Ureter (tissue), 1 donor: Measurements from ENCODE around the gene LRP2. TPM values are rescaled to one million over a fixed set of nuclear protein-coding genes. Genes with fewer than 3 reads are reported as not detected.
"Not testable (repeated sequence)": the region's sequence is repeated elsewhere in the genome, so short reads cannot be mapped to it uniquely, and the experiment has no call there.

Source experiments
- DNase-seq: peaks from one replicate; pipeline ENCODE4 v3.0.0-alpha.2; 2020; ENCODE audit warnings: low spot score
- total RNA-seq: library from RNA; stranded (reverse); gene quantifications from one replicate; pipeline ENCODE4 v1.2.4, GENCODE V29; 2023
- donor health status: DM: yes; HTN: yes; CAD: no.

Gene LRP2
- total RNA-seq, 1 donor from 2014 or later = 0.13 TPM

DNA sequence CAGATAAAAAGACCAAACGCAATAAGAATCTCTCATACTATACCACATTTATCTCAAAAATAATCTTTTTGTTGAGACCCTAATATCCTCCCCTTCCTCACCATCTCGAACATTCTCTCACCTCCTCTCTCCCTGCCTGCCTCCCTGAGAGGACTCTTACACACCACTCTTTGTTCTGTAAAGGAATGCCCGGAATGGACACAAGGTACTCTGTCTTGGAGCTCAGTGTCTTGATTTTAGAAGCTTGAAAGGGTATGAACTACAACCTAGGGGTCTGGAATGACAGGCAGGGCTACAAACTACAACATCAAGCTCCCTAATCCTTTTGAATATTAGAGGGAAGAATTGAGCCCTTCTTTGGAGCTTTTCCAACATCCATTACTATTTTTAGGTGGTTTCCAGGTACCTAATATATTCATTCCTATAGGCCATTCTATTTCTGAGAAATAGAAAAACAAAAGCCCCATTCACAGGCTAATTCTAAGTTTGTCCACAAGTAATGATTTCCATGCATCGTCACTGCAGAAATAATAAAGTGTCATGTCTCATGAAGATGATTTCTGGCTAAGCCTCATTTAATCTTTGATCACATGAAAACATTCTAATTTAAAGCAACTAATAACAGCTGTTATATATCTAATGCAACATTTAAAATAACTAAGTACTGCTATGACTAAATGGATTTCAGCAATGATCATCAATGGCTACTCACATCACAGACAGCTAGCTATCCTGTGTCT, 60.6 kb downstream of the LRP2 start:
- DNase-seq = no peak

DNA sequence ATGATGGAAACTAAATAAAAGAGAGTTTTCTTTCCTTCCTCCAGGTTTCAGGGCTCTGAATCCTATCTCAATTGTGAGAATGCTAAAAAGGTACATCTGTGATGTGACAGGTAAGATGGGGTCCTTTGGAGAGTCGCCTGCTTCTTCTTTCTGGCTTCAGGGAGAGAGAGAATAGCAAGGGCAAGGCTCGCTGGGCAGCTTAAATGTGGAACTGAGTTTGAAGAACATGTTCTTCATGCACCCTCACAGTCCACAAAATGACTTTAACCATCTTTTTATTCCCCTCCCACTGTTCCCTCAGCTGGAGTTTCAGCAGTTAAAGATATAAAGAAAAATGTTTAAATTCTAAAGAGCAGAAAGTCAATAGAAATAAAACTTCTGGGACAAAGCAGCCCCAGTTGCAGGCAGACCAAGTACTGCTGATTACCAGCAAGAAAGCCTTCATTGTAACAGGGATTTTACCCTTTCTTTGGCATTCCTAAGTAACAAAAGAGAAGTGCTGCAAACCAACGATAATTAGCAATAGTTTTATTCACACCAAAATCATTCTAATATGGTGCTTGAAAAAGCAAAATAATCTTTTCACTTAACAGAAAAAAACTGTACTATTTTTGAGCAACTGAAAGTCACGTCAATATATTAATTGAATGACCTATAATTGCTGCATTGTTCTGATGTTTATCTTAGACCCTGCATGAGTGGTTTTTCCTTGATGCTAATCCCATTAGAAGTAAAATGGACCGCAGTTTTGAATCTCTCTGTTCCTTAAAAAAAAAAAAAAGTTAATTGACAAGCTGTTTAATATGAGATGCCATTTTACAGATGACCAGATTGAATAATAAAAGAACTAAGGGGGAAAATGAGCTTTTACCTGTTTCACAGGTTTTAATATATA, 61.5 kb downstream of the LRP2 start:
- DNase-seq = no peak

DNA sequence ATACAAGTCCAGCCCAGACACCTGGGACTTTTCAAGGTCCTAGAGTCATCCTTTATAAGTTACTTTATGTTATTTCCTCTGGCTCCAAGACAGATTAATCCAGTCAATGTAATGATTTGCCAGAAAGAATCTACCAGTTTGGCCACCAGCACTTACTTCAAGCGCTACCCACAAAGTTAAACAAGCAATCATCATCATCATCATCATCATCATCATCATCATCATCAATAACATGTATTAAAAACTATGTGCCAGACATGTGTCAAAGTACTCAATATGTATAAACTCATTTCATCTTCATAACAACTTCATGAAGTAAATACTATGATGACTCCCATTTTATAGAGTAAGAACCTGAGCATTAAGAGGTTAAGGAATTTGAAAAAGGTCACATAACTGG, 64.3 kb downstream of the LRP2 start:
- DNase-seq = no peak

DNA sequence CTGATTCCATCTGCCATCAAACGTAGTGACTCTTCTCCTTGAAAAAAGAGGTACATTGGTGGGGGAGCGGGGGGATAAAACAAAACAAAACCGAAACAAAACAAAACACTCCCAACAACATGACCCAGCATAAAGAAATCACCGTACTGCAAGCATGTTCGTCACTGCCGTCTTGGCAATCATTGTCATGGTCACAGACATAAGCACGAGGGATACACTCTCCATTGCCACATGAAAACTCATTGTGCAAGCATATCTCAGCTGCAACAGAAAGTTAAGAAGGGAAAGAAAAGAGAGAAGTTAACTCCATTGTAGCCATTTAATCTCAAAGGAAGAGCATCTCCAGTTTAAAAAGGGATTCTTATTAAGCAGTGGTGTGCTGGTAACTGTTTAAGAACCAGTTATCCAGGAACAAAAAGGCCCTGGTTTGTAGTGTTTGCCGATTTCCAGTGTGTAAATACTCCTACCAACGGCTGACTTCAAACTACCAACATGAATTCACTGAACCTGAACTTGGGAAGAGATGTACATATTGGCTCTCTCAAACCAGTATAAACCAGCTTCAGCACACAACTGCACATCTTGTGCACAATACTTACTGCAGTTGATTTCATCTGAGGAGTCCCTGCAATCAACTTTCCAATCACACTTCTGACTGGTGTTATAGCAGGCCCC, 68.2 kb downstream of the LRP2 start:
- no peak for DNase-seq

DNA sequence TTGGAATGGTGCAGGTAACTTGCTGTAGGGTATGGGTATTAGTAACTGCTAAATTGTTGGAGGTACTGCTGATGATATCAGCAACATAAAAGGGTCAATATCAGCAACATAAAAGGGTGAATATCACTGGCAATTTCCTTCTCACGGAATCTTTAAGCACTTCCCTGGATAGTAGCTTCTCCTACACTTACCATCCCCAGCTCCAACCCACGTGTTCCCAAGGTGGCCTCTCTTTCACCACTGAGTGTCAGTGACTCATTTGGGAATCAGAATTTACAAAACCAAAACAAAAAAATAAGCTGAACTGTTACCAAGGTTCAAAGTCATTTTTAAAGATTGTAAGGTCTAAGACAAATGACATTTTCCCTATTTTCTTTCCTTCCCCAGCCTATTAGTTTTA, 70.8 kb downstream of the LRP2 start:
- no peak for DNase-seq

DNA sequence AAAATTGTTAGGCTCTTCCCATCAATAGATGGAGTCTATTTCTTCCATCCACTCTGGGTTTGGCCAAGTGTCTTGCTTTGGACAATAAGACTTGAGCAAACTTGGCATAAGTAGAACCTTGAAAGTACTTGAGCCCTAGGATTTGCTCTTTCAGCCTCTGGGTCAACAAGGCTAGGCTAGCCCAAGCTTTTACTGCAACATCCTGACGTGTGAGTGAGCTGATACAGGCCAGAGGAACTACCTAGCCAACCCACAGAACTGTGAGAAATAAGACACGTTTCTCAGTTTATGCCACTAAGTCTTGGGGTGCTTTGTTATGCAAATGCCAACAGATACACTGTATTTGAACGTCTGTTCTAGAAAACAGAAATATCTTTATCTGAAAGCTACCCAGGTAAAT, 71.9 kb downstream of the LRP2 start:
- no peak for DNase-seq

DNA sequence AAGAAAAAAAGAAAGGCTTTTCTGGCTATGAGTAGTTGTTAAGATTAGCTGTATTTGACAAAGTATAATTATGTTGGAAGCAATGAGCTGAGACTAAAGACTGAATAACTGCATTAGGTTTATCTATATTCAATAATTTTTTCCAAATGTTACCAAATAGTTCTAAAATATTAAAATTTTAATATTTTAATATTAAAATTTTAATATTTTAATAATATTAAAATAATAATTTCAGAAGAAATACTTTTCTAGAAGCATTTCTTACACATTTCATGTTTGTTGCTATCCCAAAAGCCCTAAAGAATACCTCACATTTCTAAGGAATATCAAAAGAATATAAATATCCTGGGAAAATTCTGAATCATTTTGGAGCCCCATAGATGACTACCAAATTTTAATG, 74.7 kb downstream of the LRP2 start:
- no peak for DNase-seq

DNA sequence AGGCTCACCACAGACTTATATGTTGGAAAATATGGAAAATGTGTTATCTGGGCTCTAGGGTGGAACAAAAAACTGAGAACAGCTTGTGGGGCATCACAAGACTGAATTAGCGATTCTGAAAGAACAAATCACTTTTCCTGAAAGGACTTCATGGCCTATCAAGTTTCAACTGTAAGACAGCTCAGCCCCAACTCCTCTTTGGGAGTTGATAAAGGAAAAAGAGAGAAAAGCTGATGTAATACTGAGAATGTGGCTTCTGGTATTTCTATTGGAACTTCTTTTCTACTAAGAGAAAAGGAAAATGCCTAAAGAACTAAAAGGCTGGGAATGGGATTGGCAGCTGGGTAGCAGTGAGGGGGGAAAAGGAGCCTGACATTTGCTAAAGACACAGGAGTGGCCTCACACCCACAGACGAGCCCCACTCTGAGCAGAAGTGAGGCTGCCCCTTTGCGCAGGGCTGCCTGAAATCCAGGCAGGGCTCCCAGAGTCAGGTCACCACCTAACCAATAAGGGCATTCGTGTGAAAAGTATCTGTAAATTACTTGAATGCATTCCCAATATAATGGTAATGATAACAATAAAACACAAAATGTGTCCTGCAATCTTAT, 75.6 kb downstream of the LRP2 start:
- no peak for DNase-seq

DNA sequence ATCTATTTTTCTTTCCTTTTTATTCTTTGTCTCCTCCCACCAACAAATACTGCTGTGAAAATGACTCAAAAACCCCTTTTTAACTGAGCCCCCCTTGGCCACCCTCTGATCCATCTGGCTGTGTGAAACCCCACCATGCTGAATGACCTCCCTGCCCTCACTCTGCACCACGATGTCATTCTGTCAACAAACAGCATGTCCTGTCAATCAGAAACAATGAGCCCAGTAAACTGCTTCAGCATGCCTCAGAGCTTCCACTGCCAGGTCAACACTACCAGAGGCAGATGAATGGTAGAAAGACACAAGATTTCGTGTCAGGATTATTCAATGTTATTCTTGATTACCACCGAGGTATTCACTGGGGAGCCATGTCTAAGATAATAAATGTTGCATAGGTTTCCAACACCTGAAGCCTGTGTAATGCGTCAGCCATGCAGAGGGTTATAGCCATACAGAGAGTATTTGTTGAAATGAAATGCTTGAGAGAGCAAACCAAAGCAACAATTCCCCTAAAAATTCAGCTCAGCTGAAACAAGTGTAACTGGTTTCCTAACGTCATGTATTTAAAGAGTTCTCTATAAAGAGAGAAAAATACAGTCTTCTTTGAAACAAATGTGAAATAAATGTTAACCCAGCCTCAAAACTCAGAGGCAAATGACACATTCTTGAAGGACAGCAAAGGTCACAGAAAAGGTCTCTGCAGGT, 76.7 kb downstream of the LRP2 start:
- no peak for DNase-seq

DNA sequence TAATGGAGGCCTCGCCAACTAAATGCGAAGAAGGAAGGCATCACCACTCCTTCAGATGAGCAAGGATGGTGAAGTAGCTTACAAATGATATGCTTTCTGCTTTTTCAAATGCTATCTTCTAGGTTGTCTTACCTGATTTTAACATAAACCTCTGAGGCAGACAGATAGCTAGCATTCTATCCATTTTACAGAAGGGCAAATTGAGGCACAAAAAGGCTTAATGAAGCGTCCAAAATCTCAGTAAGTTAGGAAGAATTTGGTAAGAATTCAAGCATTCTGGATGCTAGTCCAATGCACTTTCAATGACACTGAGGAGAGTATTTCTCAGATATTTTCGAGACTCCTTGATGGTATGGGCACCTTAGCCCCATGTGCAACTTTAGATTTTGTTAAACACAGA, 81.8 kb downstream of the LRP2 start:
- DNase-seq = no peak

DNA sequence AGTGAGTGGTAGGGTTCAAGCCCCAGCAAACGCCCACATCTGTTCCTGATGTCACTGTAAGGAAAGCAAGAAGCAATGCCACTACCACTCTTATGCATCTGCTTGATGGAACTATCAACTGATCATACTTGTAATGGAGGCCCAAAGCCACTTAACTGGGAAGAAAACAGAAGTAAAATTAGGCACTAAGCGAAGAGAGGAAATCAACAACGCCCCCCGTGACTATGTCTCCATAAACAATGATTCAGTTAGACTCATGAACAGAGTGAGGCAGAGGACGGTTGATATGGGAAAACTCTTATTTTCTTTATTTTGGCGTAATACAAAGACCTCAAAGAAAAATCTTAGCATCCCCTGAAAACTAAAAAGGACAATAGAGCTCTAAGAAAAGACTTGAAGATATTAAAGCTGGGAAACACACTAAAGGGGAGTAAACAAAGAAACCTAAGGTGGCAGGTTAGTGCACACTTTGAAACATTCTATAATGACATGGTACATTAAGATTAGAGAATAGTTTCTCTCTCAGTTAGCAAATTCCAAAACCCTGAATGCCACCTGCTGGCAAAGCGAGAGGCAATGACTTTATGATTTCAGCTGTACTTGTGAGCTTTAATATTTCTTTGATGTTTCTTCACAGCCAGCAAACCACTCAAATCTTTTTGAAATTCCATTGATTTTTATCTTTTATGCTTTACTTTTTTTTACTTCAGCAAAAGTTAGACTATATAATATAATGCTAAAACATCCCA, 86.5 kb downstream of the LRP2 start:
- DNase-seq = no peak

DNA sequence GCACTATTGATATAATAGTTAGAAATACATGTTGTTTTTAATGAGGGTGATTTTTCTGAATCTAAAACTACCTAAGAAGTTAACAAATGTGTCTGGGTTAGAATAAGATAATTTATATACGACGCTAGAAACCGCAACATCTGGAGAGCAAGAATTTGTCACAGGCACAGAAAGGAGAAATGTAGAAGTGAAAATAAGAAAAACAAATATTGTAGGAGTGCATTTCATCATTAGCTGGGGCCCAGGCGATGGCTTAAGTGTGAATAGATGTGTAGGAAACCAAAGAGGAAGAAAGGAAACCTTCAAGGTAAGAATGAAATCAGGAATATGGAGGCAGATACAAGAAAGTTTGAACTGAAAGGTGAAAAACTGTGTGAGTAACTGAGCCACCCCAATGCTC, 90.3 kb downstream of the LRP2 start:
- DNase-seq = no peak

DNA sequence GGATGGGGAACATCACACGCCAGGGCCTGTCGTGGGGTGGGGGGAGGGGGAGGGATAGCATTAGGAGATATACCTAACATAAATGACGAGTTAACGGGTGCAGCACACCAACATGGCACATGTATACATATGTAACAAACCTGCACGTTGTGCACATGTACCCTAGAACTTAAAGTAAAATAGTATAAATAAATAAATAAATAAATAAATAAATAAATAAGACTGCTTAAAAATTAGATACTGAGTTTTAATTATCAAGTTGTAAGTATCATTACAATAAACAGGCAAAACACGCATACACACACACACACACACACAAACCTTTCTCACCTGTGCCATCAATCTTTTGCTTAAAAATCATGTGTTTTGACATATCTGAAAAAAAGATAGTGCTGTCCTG, 91.8 kb downstream of the LRP2 start:
- not testable (repeated sequence) for DNase-seq

DNA sequence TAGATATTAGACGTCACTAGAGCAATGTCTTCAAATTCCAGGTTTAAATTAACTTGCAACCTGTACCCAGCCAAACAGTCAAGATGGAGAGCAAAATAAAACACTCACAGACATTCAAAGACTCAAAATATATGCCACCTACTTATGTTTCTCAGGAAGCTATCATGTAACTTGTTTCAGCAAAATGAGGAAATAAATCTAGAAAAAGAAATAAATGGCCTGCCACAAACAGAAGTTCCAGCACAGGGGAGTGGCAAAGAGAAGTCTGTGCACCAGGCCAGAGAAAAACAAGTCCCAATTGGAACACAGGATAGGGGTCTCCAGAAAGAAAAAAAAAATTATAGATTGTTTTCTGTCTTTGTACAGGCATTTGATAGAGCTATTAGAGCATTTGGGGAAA, 96.7 kb downstream of the LRP2 start:
- DNase-seq = no peak

DNA sequence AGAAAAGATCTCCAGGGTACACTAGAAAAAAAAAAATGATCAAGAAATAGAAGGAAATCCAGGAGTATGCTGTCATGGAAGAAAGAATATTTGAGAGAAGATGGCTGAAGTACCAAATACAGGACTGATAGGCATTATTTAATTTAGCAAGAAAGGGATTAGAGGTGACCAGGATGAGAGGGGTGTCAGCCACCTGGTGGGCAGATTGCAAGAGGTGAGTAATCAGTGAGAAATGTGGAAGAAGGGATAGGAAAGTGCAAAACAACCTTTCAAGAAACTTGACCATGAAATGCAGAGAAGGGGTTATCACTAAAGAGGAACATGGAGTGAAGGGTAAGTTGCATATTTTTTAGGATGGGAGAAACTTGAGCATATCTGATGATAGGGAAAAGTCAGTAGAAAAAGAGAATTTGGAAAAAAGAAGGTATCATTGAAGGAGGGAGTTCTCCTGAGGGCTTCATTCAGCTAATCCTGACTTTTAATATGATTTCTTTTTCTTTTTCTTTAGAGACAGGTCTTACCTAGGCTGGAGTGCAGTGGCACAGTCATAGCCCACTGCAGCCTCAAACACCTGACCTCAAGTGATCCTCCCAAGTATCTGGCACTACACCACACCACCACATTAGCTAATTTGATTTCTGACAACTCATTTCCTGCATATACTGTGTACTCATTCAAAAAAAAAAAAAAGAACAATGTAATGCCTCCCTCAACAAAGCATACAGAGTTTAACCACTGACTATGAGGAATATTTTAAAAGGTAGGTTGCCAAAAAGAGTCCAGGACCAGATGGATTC, 101.3 kb downstream of the LRP2 start:
- DNase-seq = no peak

DNA sequence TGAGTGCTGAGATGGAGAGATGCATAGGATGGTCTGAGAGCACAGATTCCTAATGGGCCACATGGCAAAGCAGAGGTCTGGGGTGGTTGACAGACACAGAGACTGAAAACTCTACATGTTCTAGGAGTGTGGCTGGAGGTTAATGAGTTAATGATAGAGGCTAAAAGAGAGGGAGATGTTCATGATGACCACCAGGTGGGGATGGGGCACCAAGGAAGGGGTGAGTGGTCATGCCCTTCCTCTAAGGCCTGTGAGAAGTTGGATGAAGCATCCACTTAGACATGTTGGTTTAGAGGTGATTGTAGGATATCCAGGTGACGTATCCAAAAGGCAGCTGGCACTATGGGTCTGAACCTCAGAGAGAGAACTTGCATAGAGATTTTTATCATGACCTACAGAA, 102.1 kb downstream of the LRP2 start:
- DNase-seq = no peak

DNA sequence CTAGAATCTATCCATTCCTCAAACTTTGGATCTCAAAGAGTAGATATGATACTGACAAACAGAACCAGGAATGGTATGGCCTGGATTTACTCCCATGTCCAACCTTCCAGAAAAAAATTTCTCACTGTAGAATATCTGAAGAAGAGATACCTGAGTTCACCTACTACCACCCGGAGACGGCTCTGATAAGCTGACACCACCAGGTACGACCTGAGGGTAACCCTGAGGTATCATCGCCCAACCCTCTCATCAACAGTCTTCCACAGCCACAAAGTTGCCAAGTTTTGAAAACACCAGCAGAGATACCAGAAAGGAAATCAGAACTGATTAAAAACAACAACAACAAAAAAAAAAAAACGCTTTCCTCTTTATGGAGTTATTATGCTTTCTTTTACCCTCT, 102.9 kb downstream of the LRP2 start:
- DNase-seq = no peak

DNA sequence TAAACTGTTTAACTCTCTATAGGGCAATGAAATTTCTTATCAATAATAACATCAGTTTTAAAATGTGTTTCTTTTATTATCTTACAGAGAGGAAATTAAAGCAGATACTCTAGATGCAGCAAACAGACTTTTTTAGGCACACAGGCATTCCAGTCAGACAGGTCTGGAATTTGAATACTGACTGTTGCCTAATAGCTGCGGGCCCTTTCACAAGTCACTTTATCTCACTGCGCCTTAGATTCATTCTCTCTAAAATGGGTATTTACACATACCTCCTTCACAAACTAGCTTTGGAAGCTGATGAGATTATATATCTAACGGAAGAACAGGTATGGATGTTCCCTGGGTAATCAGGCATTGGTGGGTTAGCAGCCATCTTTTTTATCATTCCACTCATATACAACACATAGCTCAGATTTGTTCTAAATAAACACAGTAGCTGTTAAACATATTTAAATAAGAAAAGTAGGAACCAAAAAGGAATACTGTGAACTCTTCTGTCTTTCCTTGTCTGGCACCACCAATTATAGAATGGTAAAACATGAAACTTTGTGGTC, 104.2 kb downstream of the LRP2 start:
- no peak for DNase-seq

DNA sequence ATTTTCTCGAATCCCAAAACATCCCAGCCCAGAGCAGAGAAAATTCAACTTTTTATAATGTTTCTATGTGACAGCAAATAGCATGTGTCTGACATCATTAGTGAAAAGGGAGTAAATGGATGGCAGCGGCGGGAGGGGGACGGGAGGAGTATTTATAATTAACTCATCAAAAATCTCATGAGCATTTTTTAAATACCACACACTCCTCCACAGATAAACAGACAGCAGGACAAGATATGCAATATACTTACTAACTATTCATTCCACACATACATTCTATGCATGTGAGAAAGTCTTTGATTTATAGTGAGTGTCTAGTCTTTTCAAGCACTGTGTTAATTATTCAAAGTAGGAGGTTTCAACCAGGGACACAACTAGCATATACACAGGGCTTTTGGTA, 107.6 kb downstream of the LRP2 start:
- no peak for DNase-seq

DNA sequence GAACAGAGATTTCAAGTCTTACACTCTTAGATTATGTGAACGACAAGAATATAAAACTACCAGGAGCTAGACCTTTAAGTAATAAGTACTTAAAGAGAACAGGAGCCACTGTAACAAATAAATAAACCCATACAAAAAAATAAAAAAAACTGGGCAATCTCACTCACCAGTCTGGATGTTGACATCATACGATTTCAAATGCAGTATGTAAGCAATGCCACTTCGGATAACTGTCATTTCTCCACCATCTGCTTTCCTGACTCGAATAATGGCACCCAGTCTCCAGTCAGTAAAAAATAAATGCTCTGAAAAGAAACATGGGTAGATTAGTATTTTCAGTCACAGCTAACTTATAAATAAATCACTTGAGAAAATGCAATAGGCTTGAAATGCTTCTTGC, 115.1 kb downstream of the LRP2 start:
- no peak for DNase-seq
